ENCODE data around the gene NLGN1.

NLGN1 gene

GRCh38 chr3:174243171-174243570 is 845.6 kb downstream of the NLGN1 start:
- peak; percentile 47 for DNase-seq
- no peaks in the 10 kb centered on the region for H3K27me3 ChIP-seq (replicated peaks)
- H3K27ac ChIP-seq: no peak overlapping the region
- TF ChIP-seq CTCF (IDR thresholded peaks at IDR 0.05; ENCODE audit: low read depth, low read length, missing control alignments): no peak
- in situ Hi-C loops (cut with HindIII; ENCODE audit: low pct_ligation_motif_present, low sequenced_read_pairs): no loop called here
- no peak overlapping the region for H3K4me3 ChIP-seq (ENCODE audit: low read depth, low read length)
- H3K36me3 ChIP-seq (replicated peaks): no peaks in the 10 kb centered on the region

- TF ChIP-seq CTCF (IDR thresholded peaks at IDR 0.05; ENCODE audit: low read depth, low read length, missing control alignments): no peak
- Histone ChIP-seq H3K4me3 (ENCODE audit: low read depth, low read length) (no peak overlapping the region), H3K27ac (no peak overlapping the region), H3K36me3 (replicated peaks) (no peaks in the 10 kb centered on the region), H3K27me3 (replicated peaks) (no peaks in the 10 kb centered on the region)
- in situ Hi-C loops (cut with HindIII; ENCODE audit: low pct_ligation_motif_present, low sequenced_read_pairs): no loop called here
- DNase-seq: no peak
Observed at GRCh38 chr3:174247687-174248152, 850.2 kb downstream of the NLGN1 start.

GRCh38 chr3:174251681-174252080 is 854.1 kb downstream of the NLGN1 start:
- Histone ChIP-seq H3K27ac (no peak overlapping the region), H3K4me3 (ENCODE audit: low read depth, low read length) (no peak overlapping the region), H3K27me3 (replicated peaks) (no peaks in the 10 kb centered on the region), H3K36me3 (replicated peaks) (no peaks in the 10 kb centered on the region)
- no peak for TF ChIP-seq CTCF (IDR thresholded peaks at IDR 0.05; ENCODE audit: low read depth, low read length, missing control alignments)
- DNase-seq: no peak
- in situ Hi-C loops (cut with HindIII; ENCODE audit: low pct_ligation_motif_present, low sequenced_read_pairs): no loop called here

GRCh38 chr3:174253196-174253823 is 855.8 kb downstream of the NLGN1 start:
- Histone ChIP-seq H3K27me3 (replicated peaks) (no peaks in the 10 kb centered on the region), H3K27ac (no peak overlapping the region), H3K36me3 (replicated peaks) (no peaks in the 10 kb centered on the region), H3K4me3 (ENCODE audit: low read depth, low read length) (no peak overlapping the region)
- no peak for TF ChIP-seq CTCF (IDR thresholded peaks at IDR 0.05; ENCODE audit: low read depth, low read length, missing control alignments)
- DNase-seq: no peak
- in situ Hi-C loops (cut with HindIII; ENCODE audit: low pct_ligation_motif_present, low sequenced_read_pairs): no loop called here

GRCh38 chr3:174253940-174254339 is 856.4 kb downstream of the NLGN1 start:
- Histone ChIP-seq H3K27me3 (replicated peaks) (no peaks in the 10 kb centered on the region), H3K36me3 (replicated peaks) (no peaks in the 10 kb centered on the region), H3K4me3 (ENCODE audit: low read depth, low read length) (no peak overlapping the region), H3K27ac (no peak overlapping the region)
- no peak for TF ChIP-seq CTCF (IDR thresholded peaks at IDR 0.05; ENCODE audit: low read depth, low read length, missing control alignments)
- in situ Hi-C loops (cut with HindIII; ENCODE audit: low pct_ligation_motif_present, low sequenced_read_pairs): no loop called here
- no peak for DNase-seq

GRCh38 chr3:174255454-174255853 is 857.9 kb downstream of the NLGN1 start:
- Histone ChIP-seq H3K27ac (no peak overlapping the region), H3K4me3 (ENCODE audit: low read depth, low read length) (no peak overlapping the region), H3K27me3 (replicated peaks) (no peaks in the 10 kb centered on the region), H3K36me3 (replicated peaks) (no peaks in the 10 kb centered on the region)
- TF ChIP-seq CTCF (IDR thresholded peaks at IDR 0.05; ENCODE audit: low read depth, low read length, missing control alignments): no peak
- in situ Hi-C loops (cut with HindIII; ENCODE audit: low pct_ligation_motif_present, low sequenced_read_pairs): no loop called here
- DNase-seq: no peak

Measured in brain microvascular endothelial cell (primary cell).